Type B pancreatic cell (in vitro differentiated cells): ENCODE measurements around the gene HLA-DPA1. TPM values are rescaled to one million over a fixed set of nuclear protein-coding genes. Genes with fewer than 3 reads are reported as not detected.

Experiments
- DNase-seq: peaks from one replicate; pipeline ENCODE4 v3.0.0; 2021; ENCODE audit warnings: mixed read lengths; ENCODE audit not compliant: unreplicated experiment; ENCODE audit errors: extremely low spot score
- H3K27ac Mint-ChIP-seq: 2 replicates; pipeline ENCODE4 v1.8.0; 2021; ENCODE audit warnings: mild to moderate bottlenecking, mixed read lengths
- H3K27me3 Mint-ChIP-seq: 2 replicates; pipeline ENCODE4 v1.8.0; 2021; ENCODE audit warnings: mixed read lengths
- H3K36me3 Mint-ChIP-seq: 2 replicates; pipeline ENCODE4 v1.8.0; 2021; ENCODE audit warnings: mixed read lengths
- H3K4me1 Mint-ChIP-seq: one replicate; pipeline ENCODE4 v1.8.0; 2021; ENCODE audit warnings: mixed read lengths; ENCODE audit not compliant: unreplicated experiment
- H3K4me3 Mint-ChIP-seq: 2 replicates; pipeline ENCODE4 v1.8.0; 2021; ENCODE audit warnings: mild to moderate bottlenecking, mixed read lengths
- H3K9me3 Mint-ChIP-seq: 2 replicates; pipeline ENCODE4 v1.8.0; 2021; ENCODE audit warnings: mixed read lengths
- CTCF ChIP-seq: fragments of 200-600 bp; sonication (generic); conservative IDR thresholded peaks from 2 replicates; pipeline ENCODE4 v1.5.0; 2021; ENCODE audit warnings: antibody characterized with exemption, mild to moderate bottlenecking
- total RNA-seq: library from RNA; stranded (reverse); gene quantifications from 2 replicates; pipeline ENCODE4 v1.2.1, GENCODE V29; 2021; ENCODE audit warnings: low replicate concordance

The HLA-DPA1 gene
- total RNA-seq, 1 donor from 2014 or later, result 2.6 TPM

- DNase-seq, result no peak
- peak overlapping the region; percentile 94 for H3K4me3 Mint-ChIP-seq
- H3K27ac Mint-ChIP-seq, result peak overlapping the region; percentile 85
- TF ChIP-seq CTCF, result no peak
- H3K4me1 Mint-ChIP-seq, result peaks cover 28% of the 10 kb centered on the region
- H3K9me3 Mint-ChIP-seq, result no peaks in the 10 kb centered on the region
- H3K27me3 Mint-ChIP-seq, result peaks cover 16% of the 10 kb centered on the region
- no peaks in the 10 kb centered on the region for H3K36me3 Mint-ChIP-seq
Measured at GRCh38 chr6:33080127-33081089, 7.0 kb upstream of the HLA-DPA1 start.

- TF ChIP-seq CTCF, result no peak
- no peak for DNase-seq
- peak overlapping the region; percentile 94 for H3K4me3 Mint-ChIP-seq
- peak overlapping the region; percentile 85 for H3K27ac Mint-ChIP-seq
- peaks cover 16% of the 10 kb centered on the region for H3K27me3 Mint-ChIP-seq
- H3K36me3 Mint-ChIP-seq, result no peaks in the 10 kb centered on the region
- H3K9me3 Mint-ChIP-seq, result no peaks in the 10 kb centered on the region
- H3K4me1 Mint-ChIP-seq, result peaks cover 28% of the 10 kb centered on the region
Measured at GRCh38 chr6:33079580-33079979, 6.1 kb upstream of the HLA-DPA1 start.

- no peak for TF ChIP-seq CTCF
- H3K27me3 Mint-ChIP-seq, result peaks cover 16% of the 10 kb centered on the region
- peaks cover 28% of the 10 kb centered on the region for H3K4me1 Mint-ChIP-seq
- H3K27ac Mint-ChIP-seq, result no peak overlapping the region
- no peaks in the 10 kb centered on the region for H3K9me3 Mint-ChIP-seq
- no peaks in the 10 kb centered on the region for H3K36me3 Mint-ChIP-seq
- DNase-seq, result no peak
- peak overlapping the region; percentile 44 for H3K4me3 Mint-ChIP-seq
Measured at GRCh38 chr6:33078919-33079521, 5.6 kb upstream of the HLA-DPA1 start.

GRCh38 chr6:33078442-33078841 lies 5.0 kb upstream of the HLA-DPA1 start:
- TF ChIP-seq CTCF, result no peak
- H3K27me3 Mint-ChIP-seq, result peaks cover 20% of the 10 kb centered on the region
- peaks cover 28% of the 10 kb centered on the region for H3K4me1 Mint-ChIP-seq
- no peaks in the 10 kb centered on the region for H3K9me3 Mint-ChIP-seq
- H3K36me3 Mint-ChIP-seq, result no peaks in the 10 kb centered on the region
- no peak for DNase-seq
- no peak overlapping the region for H3K4me3 Mint-ChIP-seq
- H3K27ac Mint-ChIP-seq, result no peak overlapping the region

GRCh38 chr6:33077908-33078307 lies 4.5 kb upstream of the HLA-DPA1 start:
- H3K4me3 Mint-ChIP-seq, result peak overlapping the region; percentile 40
- peaks cover 22% of the 10 kb centered on the region for H3K27me3 Mint-ChIP-seq
- no peak for DNase-seq
- H3K36me3 Mint-ChIP-seq, result no peaks in the 10 kb centered on the region
- TF ChIP-seq CTCF, result no peak
- peaks cover 28% of the 10 kb centered on the region for H3K4me1 Mint-ChIP-seq
- H3K9me3 Mint-ChIP-seq, result no peaks in the 10 kb centered on the region
- no peak overlapping the region for H3K27ac Mint-ChIP-seq
